Loucy (cell line): ENCODE results near the gene TP53AIP1.

Experiments used
- CTCF ChIP-seq: fragments of 200-600 bp; sonication (generic); conservative IDR thresholded peaks from 2 replicates; pipeline ENCODE4 v1.5.1; 2014; ENCODE audit warnings: mild to moderate bottlenecking, antibody characterized with exemption, low read length
- EZH2phosphoT487 ChIP-seq: fragments of 200-600 bp; IDR thresholded peaks from 2 replicates; pipeline ENCODE4 v1.6.1; 2018; ENCODE audit warnings: antibody characterized with exemption, mild to moderate bottlenecking, moderate library complexity, borderline replicate concordance

- TF ChIP-seq CTCF (no peak), EZH2phosphoT487 (no peak)
Measured at GRCh38 chr11:128909438-128910125, 33.1 kb downstream of the TP53AIP1 start.
